Endothelial cell of umbilical vein (primary cell): ENCODE data around the gene BNC2. TPM values are rescaled to one million over a fixed set of nuclear protein-coding genes. Genes with fewer than 3 reads are reported as not detected.

Experiments
- BruUV-seq: library from RNA; stranded (reverse); fragments of 400-500 nt; replicated peaks from 2 replicates; lab custom pipeline; 2021; lab: Mats Ljungman, UMichigan
- CTCF ChIA-PET: fragments of 300-600, 350-600 bp; sonication (Branson Sonifier 250); formaldehyde crosslinking; loops from one replicate; lab custom pipeline; 2021; ENCODE audit warnings: antibody characterized with exemption, inconsistent platforms; lab: Charles Lee
- POLR2A ChIA-PET: fragments of 300-600, 350-600 bp; sonication (Branson Sonifier 250); formaldehyde crosslinking; loops from one replicate; lab custom pipeline; 2021; ENCODE audit warnings: antibody characterized with exemption, inconsistent platforms; lab: Charles Lee
- DNase-seq: peaks from one replicate; pipeline ENCODE4 v3.0.0-alpha.2; 2011; ENCODE audit warnings: low read depth, low spot score
- FAIRE-seq: peaks from 2 replicates; lab custom pipeline; 2011; peaks lifted over from hg19 to GRCh38; lab: Jason Lieb, UNC
- H2AFZ ChIP-seq: 2 replicates; pipeline ENCODE4 v1.6.0; 2012; ENCODE audit warnings: low read depth, low read length, control low read depth, inconsistent platforms
- H3K27ac ChIP-seq: 2 replicates; pipeline ENCODE4 v1.5.1; 2011; ENCODE audit warnings: low read depth, mild to moderate bottlenecking, control low read depth, low read length, moderate library complexity; ENCODE audit not compliant: insufficient read depth
- H3K27me3 ChIP-seq, 2 experiments: 2 replicates each; pipeline versions ENCODE4 v1.6.0 to v1.6.1; 2011; ENCODE audit warnings: low read length in 2 of 2, mixed read lengths in 1 of 2; ENCODE audit not compliant: control insufficient read depth in 2 of 2, insufficient read depth in 2 of 2
- H3K36me3 ChIP-seq, 2 experiments: 2 replicates in 1 of 2; 3 replicates in 1 of 2; pipeline ENCODE4 v1.5.1; 2011; ENCODE audit warnings: low read length in 2 of 2, mild to moderate bottlenecking in 1 of 2, moderate library complexity in 1 of 2; ENCODE audit not compliant: control insufficient read depth in 2 of 2, insufficient read depth in 2 of 2; ENCODE audit errors: extremely low read depth in 1 of 2
- H3K4me1 ChIP-seq: 3 replicates; pipeline ENCODE4 v1.5.1; 2011; ENCODE audit warnings: mild to moderate bottlenecking, low read length; ENCODE audit not compliant: control insufficient read depth, insufficient read depth; ENCODE audit errors: extremely low read depth
- H3K4me2 ChIP-seq: 2 replicates; pipeline ENCODE4 v1.6.1; 2011; ENCODE audit warnings: low read length, control low read depth, mixed read lengths; ENCODE audit not compliant: insufficient read depth
- H3K4me3 ChIP-seq, 3 experiments: fragments of 200-600 bp in 1 of 3; sonication (generic), shearing (Covaris generic) in 1 of 3; replicated peaks in 1 of 3; 2 replicates each; pipeline ENCODE4 v1.5.1; 2011 to 2016; ENCODE audit warnings: control low read depth in 3 of 3, low read length in 3 of 3, mild to moderate bottlenecking in 2 of 3, inconsistent platforms in 1 of 3, low read depth in 1 of 3, moderate library complexity in 1 of 3; ENCODE audit not compliant: insufficient read depth in 1 of 3
- H3K79me2 ChIP-seq: 2 replicates; pipeline ENCODE4 v1.6.0; 2012; ENCODE audit warnings: low read length, inconsistent platforms; ENCODE audit not compliant: control insufficient read depth, insufficient read depth
- H3K9ac ChIP-seq: replicated peaks from 2 replicates; pipeline ENCODE3; 2011; ENCODE audit warnings: low read length, control low read depth; ENCODE audit not compliant: insufficient read depth; ENCODE audit errors: extremely low read depth
- H3K9me1 ChIP-seq: replicated peaks from 3 replicates; pipeline ENCODE4 v1.6.0; 2011; ENCODE audit warnings: mild to moderate bottlenecking, low read length; ENCODE audit not compliant: control insufficient read depth, insufficient read depth; ENCODE audit errors: extremely low read depth
- H3K9me3 ChIP-seq: replicated peaks from 2 replicates; pipeline ENCODE4 v1.5.1; 2012; ENCODE audit warnings: low read length, inconsistent platforms; ENCODE audit not compliant: control insufficient read depth, insufficient read depth
- H4K20me1 ChIP-seq: replicated peaks from 2 replicates; pipeline ENCODE3; 2011; ENCODE audit warnings: mild to moderate bottlenecking, low read length; ENCODE audit not compliant: control insufficient read depth, insufficient read depth; ENCODE audit errors: extremely low read depth
- CTCF ChIP-seq, 2 donors: IDR thresholded peaks; 1 replicate in 1 of 2; 2 replicates in 1 of 2; pipeline ENCODE4 v1.5.1; 2011; ENCODE audit warnings: low read length in 2 of 2, mild to moderate bottlenecking in 2 of 2, moderate library complexity in 2 of 2, control low read depth in 1 of 2, inconsistent platforms in 1 of 2, low read depth in 1 of 2; ENCODE audit not compliant: insufficient read depth in 1 of 2; ENCODE audit errors: extremely low read depth in 1 of 2
- EZH2 ChIP-seq: IDR thresholded peaks from 2 replicates; pipeline ENCODE4 v1.6.1; 2012; ENCODE audit warnings: borderline replicate concordance, low read depth, mild to moderate bottlenecking, moderate library complexity, low read length, inconsistent platforms; ENCODE audit not compliant: severe bottlenecking
- FOS ChIP-seq: IDR thresholded peaks from 2 replicates; pipeline ENCODE4 v1.6.1; 2011; ENCODE audit warnings: mild to moderate bottlenecking, low read length, moderate library complexity, borderline replicate concordance; ENCODE audit not compliant: insufficient read depth
- GATA2 ChIP-seq: IDR thresholded peaks from 2 replicates; pipeline ENCODE4 v1.7.0; 2011; ENCODE audit warnings: low read depth, mild to moderate bottlenecking, moderate library complexity, mixed read lengths, low read length; ENCODE audit not compliant: insufficient read length, insufficient read depth
- JUN ChIP-seq: IDR thresholded peaks from 2 replicates; pipeline ENCODE4 v1.6.1; 2011; ENCODE audit warnings: borderline replicate concordance, low read depth; ENCODE audit not compliant: insufficient read length, insufficient read depth
- MAX ChIP-seq: IDR thresholded peaks from 2 replicates; pipeline ENCODE4 v1.6.1; 2011; ENCODE audit not compliant: insufficient read depth, insufficient read length
- MYC ChIP-seq: IDR thresholded peaks from one replicate; pipeline ENCODE4 v1.6.1; 2011; ENCODE audit warnings: mild to moderate bottlenecking, low read depth, low read length
- POLR2A ChIP-seq: IDR thresholded peaks from 2 replicates; pipeline ENCODE4 v1.6.1; 2012; ENCODE audit warnings: low read depth, mild to moderate bottlenecking, control low read depth, low read length
- POLR2AphosphoS5 ChIP-seq: IDR thresholded peaks from 2 replicates; pipeline ENCODE4 v1.6.1; 2012; ENCODE audit warnings: low read depth, mild to moderate bottlenecking, control low read depth, low read length, moderate library complexity; ENCODE audit not compliant: insufficient read depth
- dilution Hi-C: fragments of 300-500 bp; cut with MboI; formaldehyde crosslinking; loops from one replicate; pipeline ENCODE4 v1.15.0; 2019; ENCODE audit warnings: low sequenced_read_pairs; ENCODE audit not compliant: extremely low pct_ligation_motif_present
- intact Hi-C: fragments of 100-400 bp; cut with micrococcal nuclease; formaldehyde crosslinking; loops from one replicate; pipeline ENCODE4 v1.10.0; 2022
- polyA plus RNA-seq, 4 experiments: library from polyadenylated mRNA; depleted of rRNA in 3 of 4; stranded (reverse) in 3 of 4; unstranded in 1 of 4; fragments of >200 nt; gene quantifications; 2 replicates each; pipeline versions ENCODE4 v1.2.1 to v1.2.3, GENCODE V29; 2011 to 2012; ENCODE audit warnings: missing spikeins in 1 of 4
- total RNA-seq: library from RNA; stranded (reverse); gene quantifications from 2 replicates; pipeline ENCODE4 v1.2.3, GENCODE V29; 2021

The BNC2 gene
- total and polyA plus RNA-seq, 2 donors (not counting 3 experiments of a cell fraction or from before 2014, with no cell fraction given), result 12.1 to 34.3 TPM

GRCh38 chr9:16830806-16831205 lies 39.7 kb downstream of the BNC2 start:
- no peak overlapping the region for H2AFZ ChIP-seq
- no peaks in the 10 kb centered on the region for H3K9me1 ChIP-seq
- ChIA-PET CTCF (no interaction called here), POLR2A (no interaction called here)
- no peaks in the 10 kb centered on the region for H3K9me3 ChIP-seq
- no TSS peak for BruUV-seq
- intact Hi-C loops (no loop called here), dilution Hi-C loops (no loop called here)
- H3K27me3 ChIP-seq, result no peaks in the 10 kb centered on the region
- no peak overlapping the region for H3K9ac ChIP-seq
- no peak overlapping the region for H3K4me2 ChIP-seq
- H3K4me3 ChIP-seq, result no peak overlapping the region
- no peak for DNase-seq
- no peaks in the 10 kb centered on the region for H4K20me1 ChIP-seq
- H3K79me2 ChIP-seq, result no peaks in the 10 kb centered on the region
- peaks cover 4% of the 10 kb centered on the region for H3K4me1 ChIP-seq
- FAIRE-seq, result no peak
- TF ChIP-seq MAX, result no peak
- no peak for TF ChIP-seq MYC
- no peak for TF ChIP-seq EZH2
- TF ChIP-seq GATA2, result no peak
- TF ChIP-seq POLR2A, result no peak
- no peak for TF ChIP-seq FOS
- TF ChIP-seq JUN, result no peak
- no peak for TF ChIP-seq POLR2AphosphoS5
- no peak for TF ChIP-seq CTCF (IDR thresholded peaks at IDR 0.05; ENCODE audit: extremely low read depth in 1 of 2, insufficient read depth in 1 of 2, low read depth in 1 of 2, low read length in 2 of 2)
- H3K27ac ChIP-seq, result no peak overlapping the region
- H3K36me3 ChIP-seq, result no peaks in the 10 kb centered on the region
